ENCODE measurements around the gene ADAMTS3.
"Not testable (repeated sequence)": the region's sequence is repeated elsewhere in the genome, so short reads cannot be mapped to it uniquely, and the experiment has no call there.

ADAMTS3 gene

GRCh38 chr4:72566464-72566972 lies 2.5 kb downstream of the ADAMTS3 start:
- Histone ChIP-seq H3K9ac (ENCODE audit: low read depth, low read length) (no peak overlapping the region), H3K4me1 (ENCODE audit: insufficient read depth, low read length) (peaks cover 14% of the 10 kb centered on the region; the same call in 1 of the 2 replicates), H3K9me3 (ENCODE audit: control insufficient read depth, insufficient read depth, low read length) (no peaks in the 10 kb centered on the region), H3K36me3 (ENCODE audit: insufficient read depth, low read length) (no peaks in the 10 kb centered on the region)

DNA sequence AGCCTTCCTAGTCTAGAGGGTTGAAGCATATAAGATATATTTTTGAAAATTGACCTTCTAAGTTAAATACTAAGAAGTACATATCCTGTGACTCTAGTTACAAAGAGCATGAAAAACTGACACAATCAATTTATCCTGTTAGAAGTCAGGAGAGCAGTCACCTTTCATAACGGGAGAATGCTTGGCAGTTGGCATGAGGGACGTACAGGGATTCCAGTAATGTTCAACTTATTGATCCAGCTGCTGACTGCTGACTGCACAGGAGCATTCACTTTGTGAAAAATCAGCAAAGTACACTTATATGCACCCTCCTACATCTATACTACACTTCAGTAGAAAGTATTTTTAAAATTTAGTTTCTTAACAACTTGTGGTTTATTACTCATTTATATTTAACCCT lies 4.2 kb downstream of the ADAMTS3 start:
- H3K4me1 ChIP-seq (ENCODE audit: insufficient read depth, low read length): peaks cover 11% of the 10 kb centered on the region; the same call in 1 of the 2 replicates
- no peak overlapping the region for H3K9ac ChIP-seq (ENCODE audit: low read depth, low read length)
- H3K9me3 ChIP-seq (ENCODE audit: control insufficient read depth, insufficient read depth, low read length): no peaks in the 10 kb centered on the region
- no peaks in the 10 kb centered on the region for H3K36me3 ChIP-seq (ENCODE audit: insufficient read depth, low read length)

- no peaks in the 10 kb centered on the region for H3K9me3 ChIP-seq (ENCODE audit: control insufficient read depth, insufficient read depth, low read length)
- H3K9ac ChIP-seq (ENCODE audit: low read depth, low read length): no peak overlapping the region
- no peaks in the 10 kb centered on the region for H3K36me3 ChIP-seq (ENCODE audit: insufficient read depth, low read length)
- H3K4me1 ChIP-seq (ENCODE audit: insufficient read depth, low read length): peaks cover 9% of the 10 kb centered on the region; the same call in 1 of the 2 replicates
Observed at GRCh38 chr4:72564184-72564583, 4.8 kb downstream of the ADAMTS3 start.

DNA sequence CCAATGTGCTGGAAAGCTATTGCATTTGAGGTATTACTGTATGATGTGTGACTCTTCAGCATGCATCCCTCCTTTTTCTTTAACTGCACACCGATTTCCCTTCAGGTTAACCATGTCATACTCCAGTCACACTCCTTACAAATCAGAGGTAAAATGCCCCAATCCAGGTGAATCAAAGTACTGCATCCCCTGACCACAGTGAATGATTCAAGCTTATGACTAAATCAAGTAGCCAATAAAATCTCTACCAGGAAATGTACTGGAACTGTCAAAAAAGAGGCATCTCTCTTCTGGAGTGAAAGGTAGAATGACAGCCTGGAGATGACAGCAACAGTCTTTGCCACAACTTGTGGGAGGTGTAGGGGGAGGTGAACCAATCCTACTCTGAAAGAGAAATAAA lies 10.4 kb downstream of the ADAMTS3 start:
- H3K9me3 ChIP-seq (ENCODE audit: control insufficient read depth, insufficient read depth, low read length): no peaks in the 10 kb centered on the region
- no peaks in the 10 kb centered on the region for H3K36me3 ChIP-seq (ENCODE audit: insufficient read depth, low read length)
- no peaks in the 10 kb centered on the region for H3K4me1 ChIP-seq (ENCODE audit: insufficient read depth, low read length)

DNA sequence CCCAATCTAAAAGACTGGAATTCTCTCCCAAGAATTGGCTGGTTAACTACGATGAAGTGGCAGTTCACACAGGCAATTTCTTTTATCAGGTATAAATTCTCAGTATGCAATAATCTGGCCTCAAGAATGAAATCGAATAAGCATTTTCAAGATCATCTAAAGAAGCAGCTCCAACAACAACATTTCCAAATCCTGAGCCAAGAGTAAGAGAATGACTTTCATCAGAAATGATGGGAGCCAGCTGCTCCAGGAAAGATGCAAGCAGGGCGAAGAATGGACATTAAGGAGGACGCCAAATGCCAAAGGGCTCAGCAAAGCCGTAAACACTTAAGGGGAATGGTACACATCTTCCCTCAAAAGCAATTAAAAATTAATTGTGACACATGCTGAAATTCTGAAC lies 12.0 kb downstream of the ADAMTS3 start:
- H3K9me3 ChIP-seq (ENCODE audit: control insufficient read depth, insufficient read depth, low read length): no peaks in the 10 kb centered on the region
- no peak overlapping the region for H3K9ac ChIP-seq (ENCODE audit: low read depth, low read length)
- no peaks in the 10 kb centered on the region for H3K36me3 ChIP-seq (ENCODE audit: insufficient read depth, low read length)
- H3K4me1 ChIP-seq (ENCODE audit: insufficient read depth, low read length): no peaks in the 10 kb centered on the region

More for the DNA sequence above, 10.4 kb downstream of the ADAMTS3 start:
- H3K9ac ChIP-seq (ENCODE audit: low read depth, low read length): no peak overlapping the region

DNA sequence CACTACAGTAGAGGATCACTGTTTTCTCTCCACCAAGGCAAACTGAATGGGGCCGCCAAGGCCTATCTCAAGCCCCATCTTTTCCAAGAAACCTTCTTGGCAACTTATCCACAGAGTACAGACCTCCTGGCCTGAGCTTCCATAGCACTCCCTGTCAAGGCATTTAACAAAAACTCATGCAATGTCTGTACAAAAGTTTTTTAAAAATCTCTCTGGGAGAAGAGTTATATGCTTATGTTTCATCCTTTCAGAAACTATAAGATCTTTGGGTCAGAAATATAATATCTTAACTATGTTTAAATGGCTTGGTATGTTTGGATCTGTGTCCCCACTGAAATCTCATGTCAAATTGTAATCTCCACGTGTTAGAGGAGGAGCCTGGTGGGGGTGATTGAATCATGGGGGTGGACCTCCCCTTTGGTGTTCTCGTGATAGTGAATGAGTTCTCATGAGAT lies 13.6 kb downstream of the ADAMTS3 start:
- Histone ChIP-seq H3K9me3 (ENCODE audit: control insufficient read depth, insufficient read depth, low read length) (no peaks in the 10 kb centered on the region), H3K9ac (ENCODE audit: low read depth, low read length) (no peak overlapping the region), H3K36me3 (ENCODE audit: insufficient read depth, low read length) (no peaks in the 10 kb centered on the region), H3K4me1 (ENCODE audit: insufficient read depth, low read length) (no peaks in the 10 kb centered on the region)

DNA sequence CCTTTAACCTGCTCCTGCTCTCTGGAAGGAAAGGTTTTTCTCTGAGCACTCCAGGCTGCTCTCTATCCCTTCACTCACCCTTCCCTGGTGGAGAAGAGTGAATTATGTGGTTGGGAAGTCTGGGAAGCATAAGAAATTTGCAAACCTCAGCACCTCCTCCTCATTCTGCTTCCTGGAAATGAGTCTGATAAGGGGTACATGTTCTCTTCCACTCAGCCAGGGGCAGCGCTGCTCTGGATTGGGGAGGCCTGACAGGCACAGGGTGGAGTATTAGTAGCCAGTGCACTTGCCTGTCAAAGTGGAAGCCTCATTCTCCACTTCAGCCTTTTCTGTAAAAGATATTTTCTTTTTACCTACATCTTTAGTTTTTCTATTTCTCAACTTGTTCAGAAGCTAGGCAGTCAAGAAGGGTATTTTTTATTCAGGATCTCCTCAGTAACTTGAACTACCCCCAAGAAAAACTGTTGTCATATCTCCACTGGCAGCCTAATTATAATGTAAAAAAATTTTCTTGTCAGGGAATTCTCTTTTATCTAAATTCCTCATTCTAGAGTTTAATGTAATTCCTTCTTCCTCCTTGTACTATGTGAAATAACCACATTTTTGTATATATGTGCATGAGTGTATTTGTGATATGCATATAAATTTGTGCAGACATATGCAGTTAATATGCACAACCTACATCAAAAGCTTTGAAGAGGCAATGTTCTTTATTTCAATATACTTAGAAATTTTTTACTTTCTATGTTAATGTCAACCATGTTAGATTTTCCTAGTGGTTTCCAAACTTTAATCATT lies 15.3 kb downstream of the ADAMTS3 start:
- Histone ChIP-seq H3K9ac (ENCODE audit: low read depth, low read length) (no peak overlapping the region), H3K36me3 (ENCODE audit: insufficient read depth, low read length) (no peaks in the 10 kb centered on the region), H3K4me1 (ENCODE audit: insufficient read depth, low read length) (no peaks in the 10 kb centered on the region), H3K9me3 (ENCODE audit: control insufficient read depth, insufficient read depth, low read length) (no peaks in the 10 kb centered on the region)

GRCh38 chr4:72552447-72552846 lies 16.6 kb downstream of the ADAMTS3 start:
- H3K4me1 ChIP-seq (ENCODE audit: insufficient read depth, low read length): no peaks in the 10 kb centered on the region
- H3K36me3 ChIP-seq (ENCODE audit: insufficient read depth, low read length): no peaks in the 10 kb centered on the region
- H3K9ac ChIP-seq (ENCODE audit: low read depth, low read length): no peak overlapping the region
- no peaks in the 10 kb centered on the region for H3K9me3 ChIP-seq (ENCODE audit: control insufficient read depth, insufficient read depth, low read length)

DNA sequence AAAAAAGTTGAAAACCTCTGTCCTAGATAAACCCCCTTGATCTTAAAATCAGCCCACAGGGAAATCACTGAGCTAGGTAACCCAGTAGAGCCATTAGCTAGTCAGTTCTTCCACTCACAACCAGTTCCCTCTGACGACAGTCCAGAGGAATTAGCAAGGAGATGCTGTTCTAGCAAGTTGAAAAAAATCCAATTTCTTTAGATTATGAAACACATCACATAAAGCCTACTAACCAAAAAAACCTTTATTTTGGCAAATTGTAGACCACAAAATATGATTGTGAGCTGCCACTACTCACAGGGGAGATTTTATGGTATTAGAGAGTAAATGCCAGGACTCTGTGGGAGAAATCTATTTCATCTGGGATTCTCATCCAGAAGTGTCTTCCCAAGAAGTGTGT lies 22.6 kb downstream of the ADAMTS3 start:
- Histone ChIP-seq H3K4me1 (ENCODE audit: insufficient read depth, low read length) (no peaks in the 10 kb centered on the region), H3K36me3 (ENCODE audit: insufficient read depth, low read length) (no peaks in the 10 kb centered on the region), H3K9me3 (ENCODE audit: control insufficient read depth, insufficient read depth, low read length) (no peaks in the 10 kb centered on the region)

GRCh38 chr4:72540694-72541093 lies 28.3 kb downstream of the ADAMTS3 start:
- not testable (repeated sequence) for H3K4me1 ChIP-seq (ENCODE audit: insufficient read depth, low read length); H3K9me3 ChIP-seq (ENCODE audit: control insufficient read depth, insufficient read depth, low read length); H3K36me3 ChIP-seq (ENCODE audit: insufficient read depth, low read length); H3K9ac ChIP-seq (ENCODE audit: low read depth, low read length)

More for the DNA sequence above, 22.6 kb downstream of the ADAMTS3 start:
- no peak overlapping the region for H3K9ac ChIP-seq (ENCODE audit: low read depth, low read length)

DNA sequence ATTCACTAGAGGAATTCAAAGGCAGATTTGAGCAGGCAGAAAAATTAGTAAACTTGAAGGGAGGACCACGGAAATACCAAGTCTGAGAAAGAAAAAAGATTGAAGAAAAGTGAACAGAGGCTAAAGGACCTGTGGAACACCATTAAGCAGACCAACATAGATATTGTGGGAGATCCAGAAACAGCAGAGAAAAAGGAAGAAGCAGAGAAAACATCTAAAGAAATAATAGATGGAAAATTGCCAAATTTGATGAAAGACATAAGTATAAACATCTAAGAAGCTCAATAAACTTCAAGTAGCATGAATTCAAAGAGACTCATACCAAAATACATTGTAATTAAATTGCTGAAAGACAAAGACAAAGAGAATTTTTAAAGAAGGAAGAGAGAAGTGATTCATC lies 31.0 kb downstream of the ADAMTS3 start:
- Histone ChIP-seq H3K36me3 (ENCODE audit: insufficient read depth, low read length) (no peaks in the 10 kb centered on the region), H3K4me1 (ENCODE audit: insufficient read depth, low read length) (no peaks in the 10 kb centered on the region), H3K9ac (ENCODE audit: low read depth, low read length) (no peak overlapping the region), H3K9me3 (ENCODE audit: control insufficient read depth, insufficient read depth, low read length) (no peaks in the 10 kb centered on the region; the same call in 1 of the 2 replicates)

- H3K9me3 ChIP-seq (ENCODE audit: control insufficient read depth, insufficient read depth, low read length): no peaks in the 10 kb centered on the region; the same call in 1 of the 2 replicates
- no peak overlapping the region for H3K9ac ChIP-seq (ENCODE audit: low read depth, low read length)
- H3K36me3 ChIP-seq (ENCODE audit: insufficient read depth, low read length): no peaks in the 10 kb centered on the region
- H3K4me1 ChIP-seq (ENCODE audit: insufficient read depth, low read length): no peaks in the 10 kb centered on the region
Observed at GRCh38 chr4:72536443-72536842, 32.6 kb downstream of the ADAMTS3 start.

GRCh38 chr4:72531768-72532290 lies 37.2 kb downstream of the ADAMTS3 start:
- Histone ChIP-seq H3K4me1 (ENCODE audit: insufficient read depth, low read length) (no peaks in the 10 kb centered on the region), H3K36me3 (ENCODE audit: insufficient read depth, low read length) (no peaks in the 10 kb centered on the region), H3K9ac (ENCODE audit: low read depth, low read length) (no peak overlapping the region), H3K9me3 (ENCODE audit: control insufficient read depth, insufficient read depth, low read length) (no peaks in the 10 kb centered on the region)

DNA sequence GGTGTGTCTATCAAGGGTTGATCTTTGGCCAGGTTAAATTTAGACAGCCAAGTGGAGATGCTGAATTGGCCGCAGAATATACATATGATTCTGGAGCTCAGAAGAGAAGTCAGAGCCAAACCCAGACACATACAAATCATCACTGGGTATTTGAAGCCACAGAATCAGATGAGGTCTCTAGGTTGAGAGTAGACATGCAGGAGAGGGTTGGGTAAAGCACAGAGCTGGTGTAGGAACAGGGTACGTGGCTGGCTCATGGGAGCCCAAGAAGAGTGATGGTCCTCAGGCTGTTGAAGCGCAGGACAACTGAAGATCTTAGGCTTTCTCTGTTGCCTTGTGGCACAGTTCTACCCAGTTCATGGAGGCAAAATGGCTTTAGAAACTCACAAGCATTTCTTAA lies 37.7 kb downstream of the ADAMTS3 start:
- Histone ChIP-seq H3K9ac (ENCODE audit: low read depth, low read length) (no peak overlapping the region), H3K36me3 (ENCODE audit: insufficient read depth, low read length) (no peaks in the 10 kb centered on the region), H3K4me1 (ENCODE audit: insufficient read depth, low read length) (no peaks in the 10 kb centered on the region), H3K9me3 (ENCODE audit: control insufficient read depth, insufficient read depth, low read length) (no peaks in the 10 kb centered on the region)

Measured in ES-I3 (cell line).